Endodermal cell (in vitro differentiated cells): ENCODE results near the gene TPD52L2. TPM values are rescaled to one million over a fixed set of nuclear protein-coding genes. Genes with fewer than 3 reads are reported as not detected.

Experiments
- DNase-seq: peaks from one replicate; pipeline ENCODE4 v3.0.0-alpha.2; 2017
- H3K27ac ChIP-seq: 2 replicates; pipeline ENCODE4 v1.5.1; 2013; ENCODE audit warnings: mild to moderate bottlenecking, low read depth, low read length, moderate library complexity
- H3K27me3 ChIP-seq: 2 replicates; pipeline ENCODE4 v1.6.1; 2013; ENCODE audit warnings: mild to moderate bottlenecking, low read length, moderate library complexity; ENCODE audit not compliant: insufficient read depth, control insufficient read depth, poor library complexity, severe bottlenecking
- H3K36me3 ChIP-seq: 2 replicates; pipeline ENCODE4 v1.7.0; 2013; ENCODE audit warnings: mild to moderate bottlenecking, low read length, moderate library complexity; ENCODE audit not compliant: control insufficient read depth, insufficient read depth
- H3K4me1 ChIP-seq: one replicate; pipeline ENCODE4 v1.7.0; 2013; ENCODE audit warnings: low read length; ENCODE audit not compliant: control insufficient read depth, insufficient read depth
- H3K4me3 ChIP-seq: 2 replicates; pipeline ENCODE4 v1.5.1; 2013; ENCODE audit warnings: mild to moderate bottlenecking, low read length, moderate library complexity
- H3K9ac ChIP-seq: 2 replicates; pipeline ENCODE4 v1.6.1; 2013; ENCODE audit warnings: mild to moderate bottlenecking, low read length, moderate library complexity; ENCODE audit not compliant: poor library complexity, severe bottlenecking; ENCODE audit errors: extremely low read depth
- H3K9me3 ChIP-seq: 2 replicates; pipeline ENCODE4 v1.6.1; 2013; ENCODE audit warnings: mild to moderate bottlenecking, low read length, moderate library complexity; ENCODE audit not compliant: control insufficient read depth
- H3K27ac Mint-ChIP-seq: 2 replicates; pipeline ENCODE4 v1.8.0; 2020; ENCODE audit warnings: mixed read lengths
- H3K27me3 Mint-ChIP-seq: 2 replicates; pipeline ENCODE4 v1.8.0; 2021; ENCODE audit warnings: mild to moderate bottlenecking, mixed read lengths; ENCODE audit not compliant: insufficient read depth
- H3K36me3 Mint-ChIP-seq: 2 replicates; pipeline ENCODE4 v1.8.0; 2020; ENCODE audit warnings: low read depth, mixed read lengths
- H3K4me1 Mint-ChIP-seq: 2 replicates; pipeline ENCODE4 v1.8.0; 2020; ENCODE audit warnings: mixed read lengths
- H3K4me3 Mint-ChIP-seq: 2 replicates; pipeline ENCODE4 v1.8.0; 2020; ENCODE audit warnings: mild to moderate bottlenecking, moderate library complexity, mixed read lengths
- H3K9me3 Mint-ChIP-seq: 2 replicates; pipeline ENCODE4 v1.8.0; 2020; ENCODE audit warnings: mild to moderate bottlenecking, mixed read lengths
- CTCF ChIP-seq: fragments of 200-600 bp; sonication (generic); conservative IDR thresholded peaks from 2 replicates; pipeline ENCODE4 v1.5.0; 2021; ENCODE audit warnings: antibody characterized with exemption, mild to moderate bottlenecking
- WGBS, 2 experiments: methylation state at CpG; one replicate each; pipeline versions ENCODE4 v1.1.5 to v1.1.7; 2013; ENCODE audit warnings: missing lambda C conversion rate in 2 of 2, mixed read lengths in 1 of 2; ENCODE audit not compliant: insufficient coverage in 1 of 2, insufficient read length in 1 of 2; 5-methylcytosine and 5-hydroxymethylcytosine counted together
- microRNA-seq: library from miRNA; unstranded; fragments of <30 nt; microRNA quantifications from one replicate; pipeline ENCODE4 v1.2.0, GENCODE V29; 2020; ENCODE audit warnings: borderline microRNAs expressed
- total RNA-seq, 2 donors: library from RNA; stranded (reverse); fragmentation: NEBNext Ultra II Directional in 1 of 2; extraction: Animal tissue kit (Norgen Biotek cat#: 25700) in 1 of 2; gene quantifications; 2 replicates in 1 of 2; 3 replicates in 1 of 2; pipeline ENCODE4 v1.2.1, GENCODE V29; 2021

Gene TPD52L2
- total RNA-seq, 2 donors from 2014 or later = 68.3 to 85.2 TPM

- H3K9ac ChIP-seq = no peak overlapping the region
- TF ChIP-seq CTCF = no peak
- no peaks in the 10 kb centered on the region for H3K9me3 ChIP-seq
- Mint-ChIP-seq H3K36me3 (peaks cover 20% of the 10 kb centered on the region), H3K27ac (no peak overlapping the region), H3K4me3 (no peak overlapping the region), H3K27me3 (no peaks in the 10 kb centered on the region), H3K9me3 (no peaks in the 10 kb centered on the region), H3K4me1 (no peaks in the 10 kb centered on the region)
- peaks cover 30% of the 10 kb centered on the region for H3K36me3 ChIP-seq
- 98 to 99% methylated on average over 26 to 31 of the region's 33 CpGs for WGBS, 2 experiments
- no peak overlapping the region for H3K27ac ChIP-seq
- H3K4me3 ChIP-seq = no peak overlapping the region
- no peak for DNase-seq
- H3K27me3 ChIP-seq = no peaks in the 10 kb centered on the region
- no peaks in the 10 kb centered on the region for H3K4me1 ChIP-seq
These were observed 74.2 kb downstream of the TPD52L2 start for GRCh38 chr20:63939061-63939935.

- DNase-seq = peak; percentile 79
- Histone ChIP-seq H3K27ac (no peak overlapping the region), H3K9me3 (no peaks in the 10 kb centered on the region), H3K4me3 (no peak overlapping the region), H3K36me3 (peaks cover 30% of the 10 kb centered on the region), H3K27me3 (no peaks in the 10 kb centered on the region), H3K4me1 (no peaks in the 10 kb centered on the region), H3K9ac (no peak overlapping the region)
- H3K27me3 Mint-ChIP-seq = no peaks in the 10 kb centered on the region
- WGBS, 2 experiments = 95 to 98% methylated on average over 23 of the region's 23 CpGs
- H3K27ac Mint-ChIP-seq = no peak overlapping the region
- H3K36me3 Mint-ChIP-seq = peaks cover 18% of the 10 kb centered on the region
- no peak overlapping the region for H3K4me3 Mint-ChIP-seq
- no peak for TF ChIP-seq CTCF
- no peaks in the 10 kb centered on the region for H3K9me3 Mint-ChIP-seq
- no peaks in the 10 kb centered on the region for H3K4me1 Mint-ChIP-seq
These were observed 75.0 kb downstream of the TPD52L2 start for GRCh38 chr20:63940071-63940471.

- Mint-ChIP-seq H3K36me3 (peaks cover 22% of the 10 kb centered on the region), H3K27me3 (no peaks in the 10 kb centered on the region), H3K4me1 (no peaks in the 10 kb centered on the region), H3K4me3 (no peak overlapping the region), H3K27ac (no peak overlapping the region), H3K9me3 (no peaks in the 10 kb centered on the region)
- 96 to 97% methylated on average over 39 to 58 of the region's 58 CpGs for WGBS, 2 experiments
- Histone ChIP-seq H3K36me3 (peaks cover 31% of the 10 kb centered on the region), H3K27me3 (no peaks in the 10 kb centered on the region), H3K9ac (no peak overlapping the region), H3K4me3 (no peak overlapping the region), H3K9me3 (no peaks in the 10 kb centered on the region), H3K4me1 (no peaks in the 10 kb centered on the region), H3K27ac (no peak overlapping the region)
- TF ChIP-seq CTCF = no peak
- peak; percentile 77 for DNase-seq
These were observed 75.6 kb downstream of the TPD52L2 start for GRCh38 chr20:63940472-63941266.

Small RNA genes lying within 50 kb of the gene (microRNA-seq; reads per million reads assigned to microRNA genes)
- not detected for gene MIR1914
- gene MIR941-1 = not detected
- not detected for gene MIR941-2
- gene MIR941-3 = not detected
- gene MIR941-4 = not detected
- not detected for gene MIR941-5

Other genes with a start within 250 kb of the TPD52L2 start
- 10 to 100 TPM; 11.5 to 12.3 TPM for gene GMEB2, start 238.2 kb upstream of the TPD52L2 start, total RNA-seq
- 10 to 100 TPM in 1 of 2 donors, 1 to 10 TPM in 1; 6.7 to 18.3 TPM for gene STMN3, start 211.8 kb upstream of the TPD52L2 start, total RNA-seq
- gene RTEL1, start 207.0 kb upstream of the TPD52L2 start, total RNA-seq = 10 to 100 TPM; 33.9 to 36.7 TPM
- not detected for gene TNFRSF6B, start 168.6 kb upstream of the TPD52L2 start, total RNA-seq
- 10 to 100 TPM; 41.6 to 46.2 TPM for gene ARFRP1, start 157.3 kb upstream of the TPD52L2 start, total RNA-seq
- gene ZGPAT, start 157.2 kb upstream of the TPD52L2 start, total RNA-seq = 10 to 100 TPM; 28.8 to 29.5 TPM
- gene LIME1, start 128.6 kb upstream of the TPD52L2 start, total RNA-seq = 10 to 100 TPM in 1 of 2 donors, 1 to 10 TPM in 1; 7.6 to 10.1 TPM
- gene SLC2A4RG, start 125.5 kb upstream of the TPD52L2 start, total RNA-seq = 100 to 1,000 TPM in 1 of 2 donors, 10 to 100 TPM in 1; 69.3 to 108 TPM
- gene ZBTB46, start 34.0 kb upstream of the TPD52L2 start, total RNA-seq = 10 to 100 TPM; 24.9 to 25.9 TPM
- not detected for gene ABHD16B, start 3.8 kb upstream of the TPD52L2 start, total RNA-seq
- gene DNAJC5, start 29.9 kb downstream of the TPD52L2 start, total RNA-seq = 10 to 100 TPM; 25.8 to 26.8 TPM
- gene UCKL1, start 91.1 kb downstream of the TPD52L2 start, total RNA-seq = 10 to 100 TPM; 36.5 to 47.8 TPM
- gene ZNF512B, start 104.7 kb downstream of the TPD52L2 start, total RNA-seq = 10 to 100 TPM; 23.7 to 26.8 TPM
- 1 to 10 TPM; 5.6 to 6.0 TPM for gene SAMD10, start 114.4 kb downstream of the TPD52L2 start, total RNA-seq
- gene PRPF6, start 115.9 kb downstream of the TPD52L2 start, total RNA-seq = 10 to 100 TPM; 73.3 to 73.9 TPM
- 1 to 10 TPM; 4.0 to 4.1 TPM for gene C20orf204, start 170.9 kb downstream of the TPD52L2 start, total RNA-seq
- gene SOX18, start 184.4 kb downstream of the TPD52L2 start, total RNA-seq = 1 to 10 TPM; 2.3 to 2.8 TPM
- gene TCEA2, start 197.9 kb downstream of the TPD52L2 start, total RNA-seq = 100 to 1,000 TPM in 1 of 2 donors, 10 to 100 TPM in 1; 64.3 to 110 TPM
- gene RGS19, start 214.2 kb downstream of the TPD52L2 start, total RNA-seq = 10 to 100 TPM; 14.6 to 15.8 TPM
- gene OPRL1, start 214.8 kb downstream of the TPD52L2 start, total RNA-seq = 1 to 10 TPM; 4.1 to 5.5 TPM
- not detected for gene LKAAEAR1, start 219.1 kb downstream of the TPD52L2 start, total RNA-seq
- gene NPBWR2, start 242.3 kb downstream of the TPD52L2 start, total RNA-seq = not detected